Activated CD8-positive, alpha-beta memory T cell treated with anti-CD3 and anti-CD28 coated beads, Interleukin-2, amount 50 U/mL, for 48 hours (primary cell): ENCODE measurements around the gene BPI.
"Not testable (repeated sequence)": the region's sequence is repeated elsewhere in the genome, so short reads cannot be mapped to it uniquely, and the experiment has no call there.

ENCODE experiments used
- DNase-seq: peaks from one replicate; pipeline ENCODE4 v3.0.0-alpha.2; 2020

BPI gene

DNA sequence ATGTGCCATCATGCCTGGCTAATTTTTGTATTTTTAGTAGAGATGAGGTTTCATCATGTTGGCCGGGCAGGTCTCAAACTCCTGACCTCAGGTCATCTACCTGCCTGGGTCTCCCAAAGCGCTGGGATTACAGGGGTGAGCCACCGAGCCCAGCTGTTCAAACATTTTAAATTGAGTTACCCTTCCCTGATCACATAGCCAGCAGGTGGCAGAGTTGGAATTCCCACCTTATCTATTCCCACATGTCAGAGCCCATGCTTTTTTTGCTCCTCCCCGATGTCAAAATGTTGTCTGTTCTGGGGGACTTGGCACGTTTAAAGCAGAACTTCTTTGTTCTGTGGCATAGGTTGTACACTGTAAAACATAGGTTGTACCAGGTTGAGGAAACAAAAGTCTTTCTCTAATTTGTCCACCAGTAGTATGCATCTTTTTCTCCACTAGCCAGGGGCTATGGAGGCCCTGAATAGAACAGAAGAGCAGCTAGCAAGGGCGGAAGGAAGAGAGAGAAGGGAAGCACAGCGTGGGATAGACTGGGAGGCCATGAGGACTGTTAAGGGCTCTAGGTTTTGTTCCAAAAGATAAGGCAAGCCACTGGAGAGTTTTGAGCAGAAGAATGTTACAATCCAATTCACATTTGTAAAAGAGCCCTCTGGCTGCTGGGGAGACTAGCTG is 35.0 kb downstream of the BPI start:
- no peak for DNase-seq

- DNase-seq = not testable (repeated sequence)
Measured at GRCh38 chr20:38339521-38339896, 35.6 kb downstream of the BPI start.

DNA sequence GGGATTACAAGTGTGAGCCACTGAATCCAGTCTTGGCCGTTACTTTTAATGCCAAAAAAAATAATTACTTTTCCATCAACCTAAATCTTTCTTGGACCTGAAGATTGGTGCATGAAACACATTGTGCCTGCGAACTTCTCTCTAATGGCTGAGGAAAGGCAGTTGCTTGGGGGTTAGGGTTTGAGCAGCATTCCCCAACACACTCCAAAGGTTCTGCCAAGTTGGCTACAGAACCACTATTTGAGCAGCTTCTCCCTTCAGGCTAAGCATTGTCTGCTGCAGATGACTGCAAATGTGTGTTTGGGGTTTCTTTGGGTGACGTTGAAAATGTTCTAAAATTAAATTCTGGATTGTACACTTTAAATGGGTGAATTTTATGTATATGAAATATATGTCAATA is 36.0 kb downstream of the BPI start:
- no peak for DNase-seq

DNA sequence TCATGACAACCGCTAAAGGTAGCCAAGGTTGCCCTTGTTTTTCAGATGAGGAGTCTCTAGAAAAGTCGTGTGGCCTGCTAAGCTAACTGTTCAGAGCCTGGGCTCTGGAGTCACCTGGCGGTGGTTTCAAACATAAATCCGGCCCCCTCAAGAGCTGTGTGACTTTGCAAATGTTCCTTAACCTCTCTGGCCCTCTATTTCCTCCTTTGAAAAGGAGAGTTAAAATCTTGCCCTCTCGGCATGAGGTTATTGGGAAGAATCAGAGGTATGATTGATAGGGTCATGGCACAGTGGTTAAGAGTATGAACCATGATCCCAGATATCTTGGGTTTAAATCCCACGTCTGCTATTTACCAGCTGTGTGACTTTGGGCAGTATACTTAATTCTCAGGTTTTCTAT is 36.7 kb downstream of the BPI start:
- DNase-seq = no peak

- DNase-seq = no peak
Measured at GRCh38 chr20:38342216-38342615, 38.3 kb downstream of the BPI start.

DNA sequence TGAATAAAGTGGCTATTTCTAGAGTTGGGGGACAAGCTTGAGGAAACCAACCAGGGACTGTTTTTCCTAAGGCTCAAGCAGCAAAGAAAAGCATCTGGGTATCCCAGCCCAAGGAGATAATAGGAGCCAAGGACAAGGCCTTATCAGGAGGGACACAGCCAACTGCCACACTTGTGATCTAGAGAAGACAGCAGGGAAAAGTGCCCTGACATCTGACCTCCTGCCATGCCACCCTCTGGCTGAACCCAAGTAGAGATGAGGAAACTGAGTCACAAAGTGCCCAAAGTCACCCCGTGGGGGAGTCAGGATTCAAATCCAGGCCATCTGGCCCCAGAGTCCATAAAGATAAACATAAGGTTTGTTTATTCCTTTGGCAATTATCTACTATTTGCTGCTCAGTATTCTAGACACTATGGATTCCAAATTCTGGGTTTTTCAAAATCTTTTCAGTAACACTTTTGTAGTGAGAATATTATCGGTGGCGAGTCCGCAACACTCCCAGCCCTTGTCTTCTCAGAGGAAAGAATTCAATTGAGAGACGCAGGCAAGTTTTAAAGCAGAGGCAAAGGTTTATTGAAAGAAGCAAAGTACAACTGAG is 38.9 kb downstream of the BPI start:
- DNase-seq = no peak

- DNase-seq = no peak
Measured at GRCh38 chr20:38343311-38344106, 39.6 kb downstream of the BPI start.

DNA sequence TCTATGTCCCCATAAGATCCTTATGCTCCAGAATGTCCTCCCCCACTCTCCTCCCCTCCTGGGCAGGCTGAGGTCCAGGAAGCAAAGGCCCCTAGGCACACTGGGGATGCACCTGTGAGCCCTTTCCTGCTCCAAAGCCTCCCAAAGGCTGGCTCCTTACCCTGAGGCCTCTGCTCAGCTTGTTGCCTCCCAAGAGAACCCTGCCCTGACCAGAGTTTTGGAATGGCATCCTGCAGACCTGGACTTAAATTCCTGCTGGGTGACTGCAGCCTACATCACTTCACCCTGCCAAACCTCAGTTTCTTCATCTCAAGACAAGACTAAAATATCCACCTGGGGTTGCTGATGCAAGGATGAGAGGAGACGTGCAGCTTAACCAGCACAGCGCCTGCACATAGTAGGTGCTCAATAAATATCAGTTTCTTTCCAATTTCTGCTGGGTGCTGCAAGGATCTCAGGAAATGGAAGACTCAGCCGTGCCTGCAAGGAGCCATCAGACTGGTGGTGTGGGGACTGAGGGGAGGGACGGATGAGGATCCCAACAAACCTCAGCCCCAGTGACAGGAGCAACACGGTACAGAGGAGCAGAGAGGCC is 40.2 kb downstream of the BPI start:
- no peak for DNase-seq

DNA sequence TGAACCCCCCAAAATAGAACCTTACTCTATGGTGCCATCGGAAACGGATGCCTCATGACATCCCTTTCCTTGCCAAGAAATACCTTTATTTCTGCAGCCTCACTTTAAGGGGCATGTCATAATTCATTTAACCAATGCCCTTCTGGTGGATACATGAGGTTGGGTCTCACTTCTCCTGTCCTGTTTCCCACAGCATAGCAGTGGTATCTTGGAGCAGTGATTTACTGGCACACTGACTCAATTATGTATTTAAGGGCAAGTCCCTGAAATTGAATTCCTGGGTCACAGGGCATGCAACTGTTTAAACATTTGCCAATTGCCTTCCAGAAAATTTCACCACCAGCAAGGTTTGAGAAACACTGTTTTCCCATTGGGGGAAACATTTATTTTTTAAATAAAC is 41.7 kb downstream of the BPI start:
- no peak for DNase-seq

DNA sequence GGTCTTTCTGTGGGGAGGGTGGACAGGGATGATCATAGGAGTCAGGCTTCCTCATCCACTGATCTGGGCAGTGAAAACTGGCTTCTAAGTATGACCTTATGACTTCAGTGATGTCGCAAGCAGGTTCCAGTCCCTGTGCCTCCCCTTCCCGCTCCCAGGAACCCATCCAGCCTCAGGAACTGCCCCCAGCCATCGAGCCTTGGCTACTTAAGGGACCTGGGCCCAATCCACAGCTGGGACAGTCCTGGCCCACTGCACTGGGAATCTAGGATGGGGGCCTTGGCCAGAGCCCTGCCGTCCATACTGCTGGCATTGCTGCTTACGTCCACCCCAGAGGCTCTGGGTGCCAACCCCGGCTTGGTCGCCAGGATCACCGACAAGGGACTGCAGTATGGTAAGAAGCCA is 42.3 kb downstream of the BPI start, which contains the start of gene LBP:
LBP (plus strand) TSS at position 236 of the 405 bp plus-strand sequence; CDS start at position 271, 35 bp downstream.
- DNase-seq = no peak

DNA sequence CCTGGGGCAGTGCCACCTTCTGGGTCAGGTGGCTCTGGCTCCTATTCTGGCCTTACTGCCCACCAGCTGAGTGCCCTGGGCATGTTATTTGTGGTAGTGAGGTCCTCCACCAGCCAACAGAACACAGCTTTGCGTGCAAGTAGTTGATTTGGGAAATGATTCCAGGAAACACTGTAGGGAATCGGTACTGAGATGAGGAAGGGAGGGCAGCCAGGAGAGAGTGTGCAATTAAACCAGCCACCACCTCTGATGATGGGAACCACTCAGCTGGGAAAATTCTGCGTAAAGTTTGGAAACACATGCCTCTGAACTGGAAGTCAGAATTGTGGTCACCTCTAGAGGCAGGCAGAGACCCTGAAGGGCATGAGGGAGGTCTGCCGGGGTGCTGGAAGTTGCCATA is 42.8 kb downstream of the BPI start:
- no peak for DNase-seq

GRCh38 chr20:38349856-38350255 is 45.9 kb downstream of the BPI start:
- no peak for DNase-seq

- DNase-seq = no peak
Measured at GRCh38 chr20:38350879-38351775, 47.2 kb downstream of the BPI start.

DNA sequence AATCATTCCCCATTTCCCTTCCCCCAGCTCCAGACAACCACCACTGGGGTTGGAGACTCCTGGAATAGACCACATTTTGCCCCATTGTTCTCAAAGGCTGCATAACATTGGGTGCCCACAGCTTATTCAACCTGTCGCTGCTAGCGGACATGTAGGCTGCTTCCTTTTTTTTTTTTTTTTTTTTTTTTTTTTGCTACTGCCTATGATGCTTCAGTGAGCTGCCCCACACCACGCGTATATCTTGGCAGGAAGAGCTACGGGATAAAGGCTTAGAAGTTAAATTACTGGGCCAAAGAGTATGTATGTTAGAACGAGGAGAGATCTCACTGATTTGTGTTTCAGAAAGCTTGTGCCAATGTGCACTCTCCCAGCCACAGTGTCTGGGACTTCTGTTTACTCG is 49.4 kb downstream of the BPI start:
- no peak for DNase-seq

DNA sequence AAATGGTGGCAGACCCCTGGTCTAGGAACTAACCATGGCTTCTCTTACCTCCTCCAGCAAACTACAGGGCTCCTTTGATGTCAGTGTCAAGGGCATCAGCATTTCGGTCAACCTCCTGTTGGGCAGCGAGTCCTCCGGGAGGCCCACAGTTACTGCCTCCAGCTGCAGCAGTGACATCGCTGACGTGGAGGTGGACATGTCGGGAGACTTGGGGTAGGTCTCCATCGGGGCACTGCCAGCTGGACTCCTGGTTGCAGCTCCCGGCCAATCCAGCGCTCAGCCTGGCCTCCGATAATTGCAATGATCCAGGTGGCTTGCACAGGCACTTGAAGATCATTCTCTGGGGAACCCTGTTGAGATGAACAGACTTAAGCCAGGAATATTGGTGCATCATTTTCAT is 50.3 kb downstream of the BPI start:
- no peak for DNase-seq

DNA sequence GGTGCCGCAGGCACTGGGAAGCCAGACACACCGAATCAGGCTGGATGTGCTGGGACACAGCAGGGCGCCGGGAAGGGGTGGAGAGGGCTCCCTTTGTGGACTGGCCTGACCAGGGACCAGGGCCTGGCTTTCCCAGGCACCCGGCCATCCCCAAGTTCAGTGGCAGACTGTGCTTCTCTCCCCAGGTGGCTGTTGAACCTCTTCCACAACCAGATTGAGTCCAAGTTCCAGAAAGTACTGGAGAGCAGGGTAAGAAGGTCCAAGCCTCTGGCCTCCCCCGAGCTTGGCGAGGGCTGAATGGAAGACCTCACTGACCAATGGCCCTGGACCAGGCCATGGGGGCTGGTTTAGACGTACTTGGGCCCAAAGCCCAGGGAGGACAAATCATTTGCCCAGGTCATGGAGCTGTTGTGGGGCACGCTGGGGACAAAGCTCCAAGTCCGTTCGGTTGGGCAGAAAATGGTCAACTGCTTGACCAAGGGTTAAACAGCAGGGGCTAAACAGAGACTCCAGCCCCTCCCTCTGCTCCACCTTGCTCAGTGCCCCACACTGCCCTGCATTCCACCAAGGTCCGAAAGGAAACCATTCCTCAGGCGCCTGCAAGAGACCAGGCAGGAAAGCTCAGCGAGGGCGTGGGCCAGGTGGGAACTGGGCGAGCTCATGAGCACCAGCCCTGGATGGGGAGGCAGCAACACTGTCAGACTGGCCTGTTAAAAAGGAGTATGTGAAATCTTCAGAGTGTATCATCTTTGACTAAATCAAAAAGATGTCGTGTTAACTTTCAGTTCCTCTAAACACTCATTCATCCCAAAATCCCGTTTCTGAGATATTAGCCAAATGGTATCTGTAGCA is 51.4 kb downstream of the BPI start:
- DNase-seq = no peak

DNA sequence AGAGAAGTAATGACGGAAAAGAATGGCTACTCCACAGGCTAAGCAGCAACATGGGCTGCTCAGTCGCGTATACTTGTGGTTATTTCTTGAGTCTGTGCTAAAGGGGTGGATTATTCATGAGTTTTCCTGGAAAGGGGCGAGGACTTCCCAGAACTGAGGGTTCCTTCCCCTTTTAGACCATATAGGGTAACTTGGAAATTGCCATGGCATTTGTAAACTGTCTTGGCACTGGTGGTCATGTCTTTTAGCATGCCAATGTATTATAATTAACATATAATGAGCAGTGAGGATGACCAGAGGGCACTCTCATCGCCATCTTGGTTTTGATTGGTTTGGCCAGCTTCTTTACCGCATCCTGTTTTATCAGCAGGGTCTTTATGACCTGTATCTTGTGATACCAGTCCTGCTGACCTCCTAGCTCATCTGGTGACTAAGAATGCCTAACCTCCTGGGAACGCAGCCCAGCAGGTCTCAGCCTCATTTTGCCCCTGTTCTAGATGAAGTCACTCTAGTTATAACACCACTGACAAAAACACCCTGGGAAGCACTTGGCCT is 53.8 kb downstream of the BPI start:
- no peak for DNase-seq

DNA sequence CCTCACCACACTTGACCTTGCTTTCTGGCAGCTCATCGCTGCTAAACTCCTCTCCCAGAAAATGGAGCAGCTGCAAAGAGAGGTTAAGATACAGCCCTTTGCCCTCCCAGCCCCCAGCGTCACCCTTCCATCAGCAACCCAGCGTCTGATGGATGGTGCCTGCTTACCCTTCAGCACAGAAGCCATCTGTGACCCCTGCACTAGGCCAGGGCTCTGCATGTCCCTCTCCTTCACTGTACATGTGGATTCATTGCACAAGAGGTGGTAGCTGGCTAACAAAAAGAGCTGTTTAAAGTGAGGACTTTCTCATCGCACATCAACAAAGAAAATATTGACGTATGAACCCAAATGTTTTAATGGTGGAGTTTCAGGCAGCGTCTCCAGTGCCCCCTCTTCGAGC is 54.6 kb downstream of the BPI start:
- DNase-seq = no peak

DNA sequence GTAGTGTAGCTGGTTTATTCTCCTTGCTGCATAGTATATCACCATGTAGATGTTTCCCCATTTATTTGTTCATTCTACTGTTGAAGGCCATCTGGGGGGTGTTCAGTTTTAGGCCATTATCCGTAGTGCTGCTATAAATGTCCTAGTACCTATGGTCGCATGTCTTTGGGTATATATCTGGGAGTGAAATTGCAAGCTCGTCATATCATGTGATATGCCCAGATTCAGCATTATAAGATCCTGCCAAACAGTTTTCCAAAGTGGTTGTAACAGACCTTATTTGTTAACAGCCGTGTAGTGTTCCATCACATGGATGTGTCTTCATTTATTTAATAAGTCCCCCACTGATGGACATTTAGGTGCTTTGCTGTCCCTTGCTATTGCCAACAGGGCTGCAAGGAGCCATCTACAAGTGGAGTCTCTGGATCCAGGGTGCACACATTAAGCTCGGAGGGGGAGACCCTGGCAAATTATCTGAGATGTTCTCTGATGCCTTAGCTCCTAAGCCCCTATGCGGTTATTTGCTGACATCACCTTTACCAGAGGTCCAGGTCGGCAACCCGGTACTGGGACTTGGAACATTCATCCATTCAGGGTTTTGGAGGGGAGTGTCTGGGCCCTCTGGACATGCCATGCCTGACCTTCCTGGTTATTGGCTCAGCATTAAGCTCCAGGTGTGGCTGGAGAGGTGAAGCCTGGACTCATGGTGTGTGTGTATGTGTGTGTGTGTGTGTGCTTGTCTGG is 59.2 kb downstream of the BPI start:
- no peak for DNase-seq

DNA sequence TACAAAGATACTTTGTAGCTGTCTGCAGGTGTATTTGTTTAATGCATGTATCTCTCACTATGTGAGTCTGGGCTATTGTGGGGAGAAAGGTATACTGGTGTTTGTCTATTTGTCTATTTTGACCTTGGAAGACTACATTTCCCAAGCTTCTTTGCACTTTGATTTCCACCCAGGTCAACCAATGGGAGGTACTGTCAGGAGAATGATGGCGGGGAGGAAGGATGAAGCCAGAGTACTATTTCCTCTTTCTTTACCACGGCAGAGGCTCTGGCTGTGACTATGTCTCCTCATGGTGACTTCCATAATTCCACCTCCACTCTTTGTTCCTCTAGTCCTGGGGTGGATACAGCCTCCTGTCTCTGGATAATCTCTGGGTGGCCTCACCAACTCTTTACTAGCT is 65.4 kb downstream of the BPI start:
- DNase-seq = no peak

GRCh38 chr20:38372806-38373205 is 68.8 kb downstream of the BPI start:
- DNase-seq = no peak
